Epithelial cell of proximal tubule (primary cell): ENCODE measurements around the gene IGLON5. TPM values are rescaled to one million over a fixed set of nuclear protein-coding genes. Genes with fewer than 3 reads are reported as not detected.

Experiments used
- DNase-seq: peaks from one replicate; pipeline ENCODE4 v3.0.0-alpha.2; 2011; ENCODE audit warnings: low read depth
- H3K4me3 ChIP-seq: 2 replicates; pipeline ENCODE4 v1.5.1; 2011; ENCODE audit warnings: low read depth, mild to moderate bottlenecking, low read length
- CTCF ChIP-seq: conservative IDR thresholded peaks from 2 replicates; pipeline ENCODE4 v1.5.1; 2012; ENCODE audit warnings: low read depth, mild to moderate bottlenecking, low read length
- total RNA-seq: library from RNA; depleted of rRNA; stranded (reverse); fragments of >200 nt; gene quantifications from 2 replicates; pipeline ENCODE4 v1.2.3, GENCODE V29; 2015

Gene IGLON5
- total RNA-seq, 1 donor from 2014 or later: 0.06 TPM

- no peak for DNase-seq
- peak overlapping the region; percentile 84 for H3K4me3 ChIP-seq
- TF ChIP-seq CTCF: peak; percentile 79
Observed at GRCh38 chr19:51338563-51339312, 27.3 kb downstream of the IGLON5 start.

- no peak for DNase-seq
- peak; percentile 5 for TF ChIP-seq CTCF
- H3K4me3 ChIP-seq: peak overlapping the region; percentile 84
Observed at GRCh38 chr19:51339313-51339686, 27.9 kb downstream of the IGLON5 start.

GRCh38 chr19:51339687-51340656 lies 28.5 kb downstream of the IGLON5 start:
- peak; percentile 59 for DNase-seq
- peak overlapping the region; percentile 84 for H3K4me3 ChIP-seq
- no peak for TF ChIP-seq CTCF

GRCh38 chr19:51341066-51341465 lies 29.6 kb downstream of the IGLON5 start:
- H3K4me3 ChIP-seq: no peak overlapping the region
- no peak for DNase-seq
- TF ChIP-seq CTCF: no peak

DNA sequence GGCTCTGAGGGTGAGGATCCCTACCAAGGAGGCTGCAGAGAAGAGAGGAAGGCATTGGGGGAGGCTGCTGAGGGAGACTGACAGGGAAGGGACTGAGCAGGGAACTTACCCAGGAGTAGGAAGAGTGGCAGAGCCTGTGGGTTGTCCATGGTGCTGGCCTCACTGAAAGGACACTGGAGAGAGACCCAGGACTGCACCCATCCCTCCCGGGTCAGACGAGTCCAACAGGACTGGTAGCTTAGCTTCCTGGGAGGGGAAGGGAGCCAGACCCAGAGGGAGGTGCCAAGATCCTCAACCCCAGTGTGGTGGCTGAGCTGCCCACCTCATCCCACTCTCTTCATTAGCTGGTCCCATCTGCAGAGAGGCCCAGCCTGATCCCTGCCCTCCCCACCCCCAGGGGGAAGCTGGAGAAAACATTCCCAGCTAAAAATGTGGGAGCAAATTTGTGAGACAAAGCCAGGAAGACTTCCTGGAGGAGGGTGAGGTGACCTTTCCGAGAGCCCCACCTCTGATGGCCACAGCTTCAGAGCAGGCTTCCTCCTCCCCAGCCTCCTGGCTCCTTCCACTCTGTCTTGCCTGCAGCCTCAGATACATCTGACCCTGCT lies 30.6 kb downstream of the IGLON5 start, which contains the start of gene VSIG10L:
TSS of gene VSIG10L (minus strand) at position 164 of the 605 bp plus-strand sequence. CDS start at position 149, 15 bp downstream.
- H3K4me3 ChIP-seq: no peak within 1 kb of the TSS
- no peak for DNase-seq
- TF ChIP-seq CTCF: no peak

- TF ChIP-seq CTCF: no peak
- no peak overlapping the region for H3K4me3 ChIP-seq
- no peak for DNase-seq
Observed at GRCh38 chr19:51342631-51343569, 31.5 kb downstream of the IGLON5 start.
